WTC11 (cell line): Measurements from ENCODE around the gene ZNF660. TPM values are rescaled to one million over a fixed set of nuclear protein-coding genes. Genes with fewer than 3 reads are reported as not detected.

ENCODE experiments used
- ATAC-seq: fragments of 200-7000 bp; cut with Tn5 transposase; 2 replicates; pipeline ENCODE4 v1.10.0; 2021; ENCODE audit warnings: mild to moderate bottlenecking, moderate library complexity
- CTCF ChIA-PET: fragments of 300-600 bp; sonication (Branson Sonifier 250); formaldehyde crosslinking; loops from one replicate; lab custom pipeline; 2021; ENCODE audit warnings: antibody characterized with exemption; lab: Charles Lee
- POLR2A ChIA-PET: fragments of 350-600 bp; sonication (Branson Sonifier 250); formaldehyde crosslinking; loops from one replicate; lab custom pipeline; 2021; ENCODE audit warnings: antibody characterized with exemption; lab: Charles Lee
- DNase-seq: peaks from one replicate; pipeline ENCODE4 v3.0.0; 2021; ENCODE audit warnings: low spot score
- H3K27ac Mint-ChIP-seq: 2 replicates; pipeline ENCODE4 v1.8.0; 2021; ENCODE audit warnings: mixed read lengths
- H3K27me3 Mint-ChIP-seq: 2 replicates; pipeline ENCODE4 v1.8.0; 2021; ENCODE audit warnings: low read depth, mild to moderate bottlenecking, moderate library complexity, mixed read lengths
- H3K36me3 Mint-ChIP-seq: 2 replicates; pipeline ENCODE4 v1.8.0; 2021; ENCODE audit warnings: mixed read lengths
- H3K4me1 Mint-ChIP-seq: 2 replicates; pipeline ENCODE4 v1.8.0; 2022; ENCODE audit warnings: mixed read lengths
- H3K4me3 Mint-ChIP-seq: 2 replicates; pipeline ENCODE4 v1.8.0; 2021; ENCODE audit warnings: mild to moderate bottlenecking, moderate library complexity, mixed read lengths
- H3K9me3 Mint-ChIP-seq: 2 replicates; pipeline ENCODE4 v1.8.0; 2021; ENCODE audit warnings: mixed read lengths
- CBFB ChIP-seq: sonication (generic); formaldehyde crosslinking; IDR thresholded peaks from 2 replicates; pipeline ENCODE4 v1.8.1; 2022; ENCODE audit warnings: mild to moderate bottlenecking, low read depth, missing genetic modification reagents
- EMX1 ChIP-seq: fragments of 250-450 bp; sonication (Bioruptor Pico); IDR thresholded peaks from 2 replicates; pipeline ENCODE4 v1.8.0; 2021; ENCODE audit warnings: mild to moderate bottlenecking
- ETV6 ChIP-seq: sonication (generic); formaldehyde crosslinking; IDR thresholded peaks from 2 replicates; pipeline ENCODE4 v1.8.1; 2022; ENCODE audit warnings: mild to moderate bottlenecking, missing genetic modification reagents
- FOXK1 ChIP-seq: sonication (generic); formaldehyde crosslinking; IDR thresholded peaks from 2 replicates; pipeline ENCODE4 v1.8.0; 2022; ENCODE audit warnings: mild to moderate bottlenecking, moderate library complexity, missing genetic modification reagents
- FOXP1 ChIP-seq: sonication (generic); formaldehyde crosslinking; IDR thresholded peaks from 2 replicates; pipeline ENCODE4 v1.8.0; 2022; ENCODE audit warnings: missing genetic modification reagents, mild to moderate bottlenecking, moderate library complexity, borderline replicate concordance
- GRHL2 ChIP-seq: fragments of 250-450 bp; sonication (Bioruptor Pico); IDR thresholded peaks from 2 replicates; pipeline ENCODE4 v1.8.0; 2022; ENCODE audit warnings: mild to moderate bottlenecking, moderate library complexity; ENCODE audit not compliant: insufficient replicate concordance, severe bottlenecking
- GTF2I ChIP-seq: fragments of 250-450 bp; sonication (Bioruptor Pico); conservative IDR thresholded peaks from 2 replicates; pipeline ENCODE4 v1.4.0; 2021; ENCODE audit warnings: mild to moderate bottlenecking
- HMGA2 ChIP-seq: fragments of 250-450 bp; sonication (Bioruptor Pico); IDR thresholded peaks from 2 replicates; pipeline ENCODE4 v1.4.0; 2021; ENCODE audit warnings: mild to moderate bottlenecking, moderate library complexity
- NR3C1 ChIP-seq: sonication (generic); formaldehyde crosslinking; conservative IDR thresholded peaks from 2 replicates; pipeline ENCODE4 v1.8.1; 2023; ENCODE audit warnings: low read depth, mild to moderate bottlenecking, missing genetic modification reagents
- OVOL2 ChIP-seq: fragments of 250-450 bp; sonication (Bioruptor Pico); IDR thresholded peaks from 2 replicates; pipeline ENCODE4 v1.9.0; 2021; ENCODE audit warnings: mild to moderate bottlenecking, borderline replicate concordance
- SMAD4 ChIP-seq: sonication (generic); formaldehyde crosslinking; IDR thresholded peaks from 2 replicates; pipeline ENCODE4 v1.8.0; 2022; ENCODE audit warnings: mild to moderate bottlenecking, missing genetic modification reagents
- SP1 ChIP-seq: sonication (generic); formaldehyde crosslinking; conservative IDR thresholded peaks from 2 replicates; pipeline ENCODE4 v1.8.1; 2022; ENCODE audit warnings: missing genetic modification reagents
- TEAD1 ChIP-seq: sonication (generic); formaldehyde crosslinking; IDR thresholded peaks from 2 replicates; pipeline ENCODE4 v1.8.0; 2022; ENCODE audit warnings: mild to moderate bottlenecking, missing genetic modification reagents
- ZNF138 ChIP-seq: sonication (generic); formaldehyde crosslinking; conservative IDR thresholded peaks from 2 replicates; pipeline ENCODE4 v1.8.1; 2022; ENCODE audit warnings: mild to moderate bottlenecking, moderate library complexity, missing genetic modification reagents
- ZNF263 ChIP-seq: sonication (generic); formaldehyde crosslinking; IDR thresholded peaks from 2 replicates; pipeline ENCODE4 v1.8.1; 2022; ENCODE audit warnings: low read depth, mild to moderate bottlenecking, moderate library complexity, missing genetic modification reagents
- ZNF396 ChIP-seq: fragments of 250-450 bp; sonication (Bioruptor Pico); IDR thresholded peaks from 2 replicates; pipeline ENCODE4 v1.8.0; 2021; ENCODE audit warnings: mild to moderate bottlenecking, moderate library complexity, borderline replicate concordance
- total RNA-seq: library from RNA; stranded (reverse); gene quantifications from 3 replicates; pipeline ENCODE4 v1.2.3, GENCODE V29; 2021
- TF ChIP-seq, protein P1 (sequence below): sonication (generic); formaldehyde crosslinking; IDR thresholded peaks from 2 replicates; pipeline ENCODE4 v1.8.1; 2022; ENCODE audit warnings: mild to moderate bottlenecking, moderate library complexity, missing genetic modification reagents
- TF ChIP-seq, protein P2 (sequence below): sonication (generic); formaldehyde crosslinking; conservative IDR thresholded peaks from 2 replicates; pipeline ENCODE4 v1.8.1; 2023; ENCODE audit warnings: mild to moderate bottlenecking, low read depth, missing genetic modification reagents, moderate library complexity
- TF ChIP-seq, protein P3 (sequence below): sonication (generic); formaldehyde crosslinking; conservative IDR thresholded peaks from 2 replicates; pipeline ENCODE4 v1.8.1; 2022; ENCODE audit warnings: mild to moderate bottlenecking, missing genetic modification reagents
- TF ChIP-seq, protein P4 (sequence below): sonication (generic); formaldehyde crosslinking; IDR thresholded peaks from 2 replicates; pipeline ENCODE4 v1.8.0; 2022; ENCODE audit warnings: mild to moderate bottlenecking, missing genetic modification reagents

Gene ZNF660
- total RNA-seq, 1 experiment from 2014 or later = 9.0 TPM

DNA sequence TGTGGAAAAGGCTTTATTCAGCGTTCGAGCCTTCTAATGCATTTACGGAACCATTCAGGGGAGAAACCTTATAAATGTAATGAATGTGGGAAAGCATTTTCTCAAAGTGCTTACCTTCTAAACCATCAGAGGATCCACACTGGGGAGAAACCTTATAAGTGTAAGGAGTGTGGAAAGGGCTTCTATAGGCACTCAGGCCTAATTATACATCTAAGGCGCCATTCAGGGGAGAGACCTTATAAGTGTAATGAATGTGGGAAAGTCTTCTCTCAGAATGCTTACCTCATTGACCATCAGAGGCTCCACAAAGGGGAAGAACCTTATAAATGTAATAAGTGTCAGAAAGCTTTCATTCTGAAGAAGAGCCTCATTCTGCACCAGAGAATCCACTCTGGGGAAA, 57.6 kb downstream of the ZNF660 start:
- POLR2A ChIA-PET = no interaction called here
- DNase-seq (no peak), ATAC-seq (no peak)
- peaks cover 62% of the 10 kb centered on the region for H3K36me3 Mint-ChIP-seq
- peaks cover 41% of the 10 kb centered on the region for H3K9me3 Mint-ChIP-seq
- no peak overlapping the region for H3K27ac Mint-ChIP-seq
- no peak for TF ChIP-seq SMAD4 (CRISPR knock-in tag)
- TF ChIP-seq, protein P1, sequence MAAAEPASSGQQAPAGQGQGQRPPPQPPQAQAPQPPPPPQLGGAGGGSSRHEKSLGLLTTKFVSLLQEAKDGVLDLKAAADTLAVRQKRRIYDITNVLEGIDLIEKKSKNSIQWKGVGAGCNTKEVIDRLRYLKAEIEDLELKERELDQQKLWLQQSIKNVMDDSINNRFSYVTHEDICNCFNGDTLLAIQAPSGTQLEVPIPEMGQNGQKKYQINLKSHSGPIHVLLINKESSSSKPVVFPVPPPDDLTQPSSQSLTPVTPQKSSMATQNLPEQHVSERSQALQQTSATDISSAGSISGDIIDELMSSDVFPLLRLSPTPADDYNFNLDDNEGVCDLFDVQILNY (CRISPR knock-in tag) = no peak
- TF ChIP-seq CBFB (CRISPR knock-in tag) = no peak
- TF ChIP-seq FOXK1 (CRISPR knock-in tag) = no peak
- TF ChIP-seq OVOL2 (CRISPR knock-in tag) = no peak
- no peak for TF ChIP-seq GRHL2 (CRISPR knock-in tag)
- TF ChIP-seq TEAD1 = no peak
- no peak for TF ChIP-seq ETV6
- no peak for TF ChIP-seq ZNF263 (CRISPR knock-in tag)
- TF ChIP-seq, protein P2, sequence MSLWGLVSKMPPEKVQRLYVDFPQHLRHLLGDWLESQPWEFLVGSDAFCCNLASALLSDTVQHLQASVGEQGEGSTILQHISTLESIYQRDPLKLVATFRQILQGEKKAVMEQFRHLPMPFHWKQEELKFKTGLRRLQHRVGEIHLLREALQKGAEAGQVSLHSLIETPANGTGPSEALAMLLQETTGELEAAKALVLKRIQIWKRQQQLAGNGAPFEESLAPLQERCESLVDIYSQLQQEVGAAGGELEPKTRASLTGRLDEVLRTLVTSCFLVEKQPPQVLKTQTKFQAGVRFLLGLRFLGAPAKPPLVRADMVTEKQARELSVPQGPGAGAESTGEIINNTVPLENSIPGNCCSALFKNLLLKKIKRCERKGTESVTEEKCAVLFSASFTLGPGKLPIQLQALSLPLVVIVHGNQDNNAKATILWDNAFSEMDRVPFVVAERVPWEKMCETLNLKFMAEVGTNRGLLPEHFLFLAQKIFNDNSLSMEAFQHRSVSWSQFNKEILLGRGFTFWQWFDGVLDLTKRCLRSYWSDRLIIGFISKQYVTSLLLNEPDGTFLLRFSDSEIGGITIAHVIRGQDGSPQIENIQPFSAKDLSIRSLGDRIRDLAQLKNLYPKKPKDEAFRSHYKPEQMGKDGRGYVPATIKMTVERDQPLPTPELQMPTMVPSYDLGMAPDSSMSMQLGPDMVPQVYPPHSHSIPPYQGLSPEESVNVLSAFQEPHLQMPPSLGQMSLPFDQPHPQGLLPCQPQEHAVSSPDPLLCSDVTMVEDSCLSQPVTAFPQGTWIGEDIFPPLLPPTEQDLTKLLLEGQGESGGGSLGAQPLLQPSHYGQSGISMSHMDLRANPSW (CRISPR knock-in tag) = no peak
- TF ChIP-seq ZNF138 = no peak
- TF ChIP-seq ZNF396 (CRISPR knock-in tag) = no peak
- no peak for TF ChIP-seq EMX1 (CRISPR knock-in tag)
- TF ChIP-seq SP1 (CRISPR knock-in tag) = no peak
- no peak for TF ChIP-seq HMGA2 (CRISPR knock-in tag)
- no peak for TF ChIP-seq FOXP1 (CRISPR knock-in tag)
- no peak for TF ChIP-seq NR3C1
- TF ChIP-seq GTF2I (CRISPR knock-in tag) = no peak
- peaks cover 2% of the 10 kb centered on the region; the same call in 1 of the 2 replicates for H3K27me3 Mint-ChIP-seq
- CTCF ChIA-PET = no interaction called here
- no peaks in the 10 kb centered on the region for H3K4me1 Mint-ChIP-seq
- no peak overlapping the region for H3K4me3 Mint-ChIP-seq

- H3K27ac Mint-ChIP-seq = no peak overlapping the region
- peaks cover 56% of the 10 kb centered on the region for H3K36me3 Mint-ChIP-seq
- H3K4me3 Mint-ChIP-seq = no peak overlapping the region
- peaks cover 41% of the 10 kb centered on the region for H3K9me3 Mint-ChIP-seq
- ChIA-PET POLR2A (no interaction called here), CTCF (no interaction called here)
- ATAC-seq = no peak
- H3K27me3 Mint-ChIP-seq = peaks cover 2% of the 10 kb centered on the region; the same call in 1 of the 2 replicates
- H3K4me1 Mint-ChIP-seq = peaks cover 2% of the 10 kb centered on the region
- TF ChIP-seq SP1 (CRISPR knock-in tag) = no peak
- TF ChIP-seq, protein P3, sequence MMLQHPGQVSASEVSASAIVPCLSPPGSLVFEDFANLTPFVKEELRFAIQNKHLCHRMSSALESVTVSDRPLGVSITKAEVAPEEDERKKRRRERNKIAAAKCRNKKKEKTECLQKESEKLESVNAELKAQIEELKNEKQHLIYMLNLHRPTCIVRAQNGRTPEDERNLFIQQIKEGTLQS (CRISPR knock-in tag) = no peak
- TF ChIP-seq, protein P2 (CRISPR knock-in tag) = no peak
- TF ChIP-seq, protein P4, sequence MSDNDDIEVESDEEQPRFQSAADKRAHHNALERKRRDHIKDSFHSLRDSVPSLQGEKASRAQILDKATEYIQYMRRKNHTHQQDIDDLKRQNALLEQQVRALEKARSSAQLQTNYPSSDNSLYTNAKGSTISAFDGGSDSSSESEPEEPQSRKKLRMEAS (CRISPR knock-in tag) = no peak
- no peak for DNase-seq
These were observed 58.3 kb downstream of the ZNF660 start for GRCh38 chr3:44643024-44643423.
